Measurements from ENCODE around the gene ZBTB7C. TPM values are rescaled to one million over a fixed set of nuclear protein-coding genes. Genes with fewer than 3 reads are reported as not detected.

The ZBTB7C gene
- total and polyA plus RNA-seq, 4 donors, result 3.2 to 10.9 (median 3.7) TPM

DNA sequence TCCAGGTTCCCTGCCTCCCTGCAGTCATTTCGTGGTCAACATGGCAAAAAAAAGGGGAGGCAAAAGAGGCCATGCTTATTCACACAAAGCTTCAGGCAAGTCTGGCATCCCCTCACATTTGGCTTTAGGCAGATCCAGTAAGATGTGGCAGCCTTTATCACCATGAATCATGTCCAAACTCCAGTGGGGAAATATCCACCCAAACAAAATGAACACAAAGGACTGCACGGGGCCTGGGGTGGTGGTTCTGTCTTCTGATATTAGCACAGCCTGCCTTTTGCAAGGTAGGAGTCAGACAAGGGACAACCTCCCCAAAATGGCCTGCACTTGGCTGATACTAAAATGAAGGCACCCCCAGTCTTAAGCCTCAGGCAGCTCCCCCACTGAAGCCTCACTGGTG is 129.9 kb downstream of the ZBTB7C start:
- H3K27me3 ChIP-seq (ENCODE audit: control insufficient read depth in 3 of 3, insufficient read depth in 3 of 3, low read length in 2 of 3), result no peaks in the 10 kb centered on the region
- DNase-seq (no peak), ATAC-seq (ENCODE audit: insufficient read depth, low FRiP score) (no peak)
- 66 to 70% methylated on average over 2 of the region's 2 CpGs for WGBS, 2 donors
- H3K4me1 ChIP-seq (ENCODE audit: control insufficient read depth in 5 of 5, insufficient read depth in 5 of 5, low read length in 5 of 5), result peaks cover 0 to 2% (median 0%) of the 10 kb centered on the region in 5 donors
- H3K9ac ChIP-seq (ENCODE audit: insufficient read depth in 1 of 2, low read length in 2 of 2), result no peak overlapping the region
- no peak overlapping the region for H3K4me3 ChIP-seq
- H3K36me3 ChIP-seq (ENCODE audit: control insufficient read depth in 4 of 4, insufficient read depth in 4 of 4, low read length in 4 of 4), result no peaks in the 10 kb centered on the region
- no peak overlapping the region for H3K27ac ChIP-seq (ENCODE audit: low read depth in 1 of 2, low read length in 1 of 2)
- H3K9me3 ChIP-seq (ENCODE audit: control insufficient read depth in 4 of 4, insufficient read depth in 3 of 4, low read length in 3 of 4), result peaks cover 0 to 2% (median 0%) of the 10 kb centered on the region in 4 donors
- TF ChIP-seq, protein P1, sequence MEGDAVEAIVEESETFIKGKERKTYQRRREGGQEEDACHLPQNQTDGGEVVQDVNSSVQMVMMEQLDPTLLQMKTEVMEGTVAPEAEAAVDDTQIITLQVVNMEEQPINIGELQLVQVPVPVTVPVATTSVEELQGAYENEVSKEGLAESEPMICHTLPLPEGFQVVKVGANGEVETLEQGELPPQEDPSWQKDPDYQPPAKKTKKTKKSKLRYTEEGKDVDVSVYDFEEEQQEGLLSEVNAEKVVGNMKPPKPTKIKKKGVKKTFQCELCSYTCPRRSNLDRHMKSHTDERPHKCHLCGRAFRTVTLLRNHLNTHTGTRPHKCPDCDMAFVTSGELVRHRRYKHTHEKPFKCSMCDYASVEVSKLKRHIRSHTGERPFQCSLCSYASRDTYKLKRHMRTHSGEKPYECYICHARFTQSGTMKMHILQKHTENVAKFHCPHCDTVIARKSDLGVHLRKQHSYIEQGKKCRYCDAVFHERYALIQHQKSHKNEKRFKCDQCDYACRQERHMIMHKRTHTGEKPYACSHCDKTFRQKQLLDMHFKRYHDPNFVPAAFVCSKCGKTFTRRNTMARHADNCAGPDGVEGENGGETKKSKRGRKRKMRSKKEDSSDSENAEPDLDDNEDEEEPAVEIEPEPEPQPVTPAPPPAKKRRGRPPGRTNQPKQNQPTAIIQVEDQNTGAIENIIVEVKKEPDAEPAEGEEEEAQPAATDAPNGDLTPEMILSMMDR (IDR thresholded peaks at IDR 0.05; ENCODE audit: control extremely low read depth, extremely low read depth), result no peak

DNA sequence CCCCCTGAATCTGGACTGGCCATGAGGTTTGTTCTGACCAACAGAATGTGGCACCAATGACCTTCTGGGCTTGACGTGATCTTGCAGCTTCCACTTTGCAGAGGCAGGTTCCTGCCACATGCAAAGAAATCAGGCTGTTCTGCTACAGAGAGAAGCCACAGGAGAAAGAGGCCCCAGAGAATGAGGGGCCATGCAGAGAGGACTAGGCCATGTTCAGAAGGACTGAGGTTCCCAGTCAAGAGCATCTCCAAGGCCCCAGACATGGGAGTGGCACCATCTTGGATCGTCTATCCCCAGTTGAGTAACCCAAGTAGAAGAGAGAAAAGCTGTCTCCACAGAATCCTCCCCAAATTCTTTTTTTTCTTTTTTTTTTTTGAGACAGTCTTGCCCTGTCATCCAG is 131.1 kb downstream of the ZBTB7C start:
- no peak for ATAC-seq (ENCODE audit: insufficient read depth, low FRiP score)
- peaks cover 0 to 2% (median 0%) of the 10 kb centered on the region in 5 donors for H3K4me1 ChIP-seq (ENCODE audit: control insufficient read depth in 5 of 5, insufficient read depth in 5 of 5, low read length in 5 of 5)
- H3K9me3 ChIP-seq (ENCODE audit: control insufficient read depth in 4 of 4, insufficient read depth in 3 of 4, low read length in 3 of 4), result peaks cover 0 to 2% (median 0%) of the 10 kb centered on the region in 4 donors

DNA sequence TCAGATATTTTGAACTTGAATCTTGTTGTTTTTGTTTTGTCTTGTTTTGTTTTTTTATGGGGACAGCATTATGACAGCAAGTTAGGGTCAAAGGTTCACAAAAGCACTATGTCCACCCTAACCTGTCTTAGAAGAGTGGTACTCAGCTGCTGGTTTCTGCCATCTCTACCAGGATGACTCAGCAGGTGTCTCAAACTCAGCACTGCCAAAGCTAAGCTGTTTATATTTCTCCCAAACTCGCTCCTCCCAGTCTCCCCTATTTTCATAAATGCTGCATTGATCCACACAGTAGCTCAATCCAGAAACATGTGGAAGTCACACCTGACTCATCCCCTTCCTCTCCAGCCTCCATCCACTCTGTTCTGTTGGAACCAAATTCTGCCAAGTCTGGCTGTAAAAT is 134.9 kb downstream of the ZBTB7C start:
- WGBS, 2 donors, result 64 to 87% methylated on average over 1 of the region's 1 CpG

More for the DNA sequence above, 131.1 kb downstream of the ZBTB7C start:
- Histone ChIP-seq H3K9ac (ENCODE audit: insufficient read depth in 1 of 2, low read length in 2 of 2) (no peak overlapping the region), H3K27me3 (ENCODE audit: control insufficient read depth in 3 of 3, insufficient read depth in 3 of 3, low read length in 2 of 3) (no peaks in the 10 kb centered on the region), H3K36me3 (ENCODE audit: control insufficient read depth in 4 of 4, insufficient read depth in 4 of 4, low read length in 4 of 4) (no peaks in the 10 kb centered on the region), H3K4me3 (no peak overlapping the region), H3K27ac (ENCODE audit: low read depth in 1 of 2, low read length in 1 of 2) (no peak overlapping the region)
- TF ChIP-seq, protein P1 (IDR thresholded peaks at IDR 0.05; ENCODE audit: control extremely low read depth, extremely low read depth), result no peak
- 91 to 100% methylated on average over 2 of the region's 2 CpGs for WGBS, 2 donors
- no peak for DNase-seq

More for the DNA sequence above, 134.9 kb downstream of the ZBTB7C start:
- TF ChIP-seq, protein P1 (IDR thresholded peaks at IDR 0.05; ENCODE audit: control extremely low read depth, extremely low read depth), result no peak
- Histone ChIP-seq H3K4me3 (no peak overlapping the region), H3K4me1 (ENCODE audit: control insufficient read depth in 5 of 5, insufficient read depth in 5 of 5, low read length in 5 of 5) (peaks cover 0 to 2% (median 0%) of the 10 kb centered on the region in 5 donors), H3K9ac (ENCODE audit: insufficient read depth in 1 of 2, low read length in 2 of 2) (no peak overlapping the region), H3K36me3 (ENCODE audit: control insufficient read depth in 4 of 4, insufficient read depth in 4 of 4, low read length in 4 of 4) (no peaks in the 10 kb centered on the region), H3K27me3 (ENCODE audit: control insufficient read depth in 3 of 3, insufficient read depth in 3 of 3, low read length in 2 of 3) (no peaks in the 10 kb centered on the region), H3K9me3 (ENCODE audit: control insufficient read depth in 4 of 4, insufficient read depth in 3 of 4, low read length in 3 of 4) (peaks cover 0 to 2% (median 0%) of the 10 kb centered on the region in 4 donors), H3K27ac (ENCODE audit: low read depth in 1 of 2, low read length in 1 of 2) (no peak overlapping the region)
- no peak for DNase-seq
- no peak for ATAC-seq (ENCODE audit: insufficient read depth, low FRiP score)

Data from lung (tissue), 12 donors.